ENCODE data around the gene PLA2G4C.

DNA sequence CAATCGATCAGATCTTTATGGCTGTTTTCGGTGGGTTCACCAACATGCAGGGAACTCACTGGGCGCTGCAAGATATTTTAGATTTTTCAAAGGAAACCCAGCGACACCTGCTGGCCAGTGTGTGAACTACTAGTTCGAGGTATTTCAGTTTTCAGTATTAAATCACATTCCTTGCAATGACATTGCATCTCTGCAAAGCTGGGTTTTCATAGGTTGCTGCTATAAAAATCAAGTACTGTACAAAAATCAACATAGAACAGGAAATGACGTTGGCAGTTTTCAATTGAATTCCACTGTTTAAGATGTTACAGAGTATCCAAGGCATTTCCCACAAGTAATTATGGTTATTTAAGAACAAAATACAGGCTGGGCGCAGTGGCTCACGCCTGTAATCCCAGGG lies 41.9 kb upstream of the PLA2G4C start:
- TF ChIP-seq, protein P1, sequence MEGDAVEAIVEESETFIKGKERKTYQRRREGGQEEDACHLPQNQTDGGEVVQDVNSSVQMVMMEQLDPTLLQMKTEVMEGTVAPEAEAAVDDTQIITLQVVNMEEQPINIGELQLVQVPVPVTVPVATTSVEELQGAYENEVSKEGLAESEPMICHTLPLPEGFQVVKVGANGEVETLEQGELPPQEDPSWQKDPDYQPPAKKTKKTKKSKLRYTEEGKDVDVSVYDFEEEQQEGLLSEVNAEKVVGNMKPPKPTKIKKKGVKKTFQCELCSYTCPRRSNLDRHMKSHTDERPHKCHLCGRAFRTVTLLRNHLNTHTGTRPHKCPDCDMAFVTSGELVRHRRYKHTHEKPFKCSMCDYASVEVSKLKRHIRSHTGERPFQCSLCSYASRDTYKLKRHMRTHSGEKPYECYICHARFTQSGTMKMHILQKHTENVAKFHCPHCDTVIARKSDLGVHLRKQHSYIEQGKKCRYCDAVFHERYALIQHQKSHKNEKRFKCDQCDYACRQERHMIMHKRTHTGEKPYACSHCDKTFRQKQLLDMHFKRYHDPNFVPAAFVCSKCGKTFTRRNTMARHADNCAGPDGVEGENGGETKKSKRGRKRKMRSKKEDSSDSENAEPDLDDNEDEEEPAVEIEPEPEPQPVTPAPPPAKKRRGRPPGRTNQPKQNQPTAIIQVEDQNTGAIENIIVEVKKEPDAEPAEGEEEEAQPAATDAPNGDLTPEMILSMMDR (IDR thresholded peaks at IDR 0.05): peak in 5 of 6 experiments; percentile 82 to 91 (median 82)
- no peak for TF ChIP-seq POLR2A (IDR thresholded peaks at IDR 0.05)
